Endothelial cell (in vitro differentiated cells): ENCODE data around the gene ART3. TPM values are rescaled to one million over a fixed set of nuclear protein-coding genes. Genes with fewer than 3 reads are reported as not detected.

Experiments
- DNase-seq: peaks from one replicate; pipeline ENCODE4 v3.0.0; 2021; ENCODE audit warnings: low spot score
- H3K27ac Mint-ChIP-seq: one replicate; pipeline ENCODE4 v1.8.0; 2021; ENCODE audit warnings: mixed read lengths, inconsistent platforms; ENCODE audit not compliant: unreplicated experiment
- H3K27me3 Mint-ChIP-seq: one replicate; pipeline ENCODE4 v1.8.0; 2021; ENCODE audit warnings: mild to moderate bottlenecking, moderate library complexity, mixed read lengths, inconsistent platforms; ENCODE audit not compliant: unreplicated experiment
- H3K36me3 Mint-ChIP-seq: one replicate; pipeline ENCODE4 v1.8.0; 2021; ENCODE audit warnings: mild to moderate bottlenecking, low read depth, mixed read lengths, inconsistent platforms; ENCODE audit not compliant: unreplicated experiment
- H3K4me1 Mint-ChIP-seq: one replicate; pipeline ENCODE4 v1.8.0; 2021; ENCODE audit warnings: mild to moderate bottlenecking, mixed read lengths, inconsistent platforms; ENCODE audit not compliant: unreplicated experiment
- H3K4me3 Mint-ChIP-seq: one replicate; pipeline ENCODE4 v1.8.0; 2021; ENCODE audit warnings: mild to moderate bottlenecking, mixed read lengths, inconsistent platforms; ENCODE audit not compliant: unreplicated experiment
- H3K9me3 Mint-ChIP-seq: one replicate; pipeline ENCODE4 v1.8.0; 2021; ENCODE audit warnings: mixed read lengths, inconsistent platforms; ENCODE audit not compliant: unreplicated experiment
- total RNA-seq: library from RNA; stranded (reverse); fragmentation: NEBNext Ultra II Directional; extraction: Animal tissue kit (Norgen Biotek cat#: 25700); gene quantifications from one replicate; pipeline ENCODE4 v1.2.1, GENCODE V29; 2021; ENCODE audit not compliant: unreplicated experiment
- TF ChIP-seq, protein P1 (sequence below): fragments of 200-600 bp; sonication (generic); IDR thresholded peaks from one replicate; pipeline ENCODE4 v1.5.0; 2021; ENCODE audit warnings: antibody characterized with exemption; ENCODE audit not compliant: unreplicated experiment

The ART3 gene
- total RNA-seq, 1 donor from 2014 or later = not detected

DNA sequence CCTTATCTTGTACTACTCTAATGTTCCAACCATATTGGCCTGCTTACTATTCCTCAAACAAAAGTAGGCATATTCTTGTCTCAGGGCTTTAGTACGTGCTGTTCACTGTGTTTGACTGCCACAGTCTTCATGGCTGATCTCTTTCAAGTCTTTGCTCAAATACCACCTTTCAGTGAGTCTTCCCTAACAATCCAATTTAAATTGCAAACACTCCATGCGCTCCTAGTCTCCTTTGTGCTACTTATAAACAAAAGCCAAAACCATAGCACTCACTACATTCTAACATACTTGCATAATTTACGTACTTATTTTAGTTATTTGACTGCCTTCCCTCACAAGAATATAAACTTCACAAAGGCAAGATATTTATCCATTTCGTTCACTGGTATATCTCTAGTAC lies 1.7 kb upstream of the ART3 start:
- H3K9me3 Mint-ChIP-seq = no peaks in the 10 kb centered on the region
- H3K4me1 Mint-ChIP-seq = no peaks in the 10 kb centered on the region
- no peak for DNase-seq
- no peaks in the 10 kb centered on the region for H3K27me3 Mint-ChIP-seq
- no peaks in the 10 kb centered on the region for H3K36me3 Mint-ChIP-seq
- TF ChIP-seq, protein P1, sequence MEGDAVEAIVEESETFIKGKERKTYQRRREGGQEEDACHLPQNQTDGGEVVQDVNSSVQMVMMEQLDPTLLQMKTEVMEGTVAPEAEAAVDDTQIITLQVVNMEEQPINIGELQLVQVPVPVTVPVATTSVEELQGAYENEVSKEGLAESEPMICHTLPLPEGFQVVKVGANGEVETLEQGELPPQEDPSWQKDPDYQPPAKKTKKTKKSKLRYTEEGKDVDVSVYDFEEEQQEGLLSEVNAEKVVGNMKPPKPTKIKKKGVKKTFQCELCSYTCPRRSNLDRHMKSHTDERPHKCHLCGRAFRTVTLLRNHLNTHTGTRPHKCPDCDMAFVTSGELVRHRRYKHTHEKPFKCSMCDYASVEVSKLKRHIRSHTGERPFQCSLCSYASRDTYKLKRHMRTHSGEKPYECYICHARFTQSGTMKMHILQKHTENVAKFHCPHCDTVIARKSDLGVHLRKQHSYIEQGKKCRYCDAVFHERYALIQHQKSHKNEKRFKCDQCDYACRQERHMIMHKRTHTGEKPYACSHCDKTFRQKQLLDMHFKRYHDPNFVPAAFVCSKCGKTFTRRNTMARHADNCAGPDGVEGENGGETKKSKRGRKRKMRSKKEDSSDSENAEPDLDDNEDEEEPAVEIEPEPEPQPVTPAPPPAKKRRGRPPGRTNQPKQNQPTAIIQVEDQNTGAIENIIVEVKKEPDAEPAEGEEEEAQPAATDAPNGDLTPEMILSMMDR = no peak
- H3K27ac Mint-ChIP-seq = no peak overlapping the region
- H3K4me3 Mint-ChIP-seq = no peak overlapping the region

- Mint-ChIP-seq H3K27me3 (peaks cover 1% of the 10 kb centered on the region), H3K4me1 (no peaks in the 10 kb centered on the region), H3K27ac (no peak overlapping the region), H3K9me3 (no peaks in the 10 kb centered on the region), H3K4me3 (no peak overlapping the region), H3K36me3 (no peaks in the 10 kb centered on the region)
- TF ChIP-seq, protein P1 = no peak
- DNase-seq = no peak
These were observed 588 bp downstream of the ART3 start for GRCh38 chr4:76074993-76075600.

DNA sequence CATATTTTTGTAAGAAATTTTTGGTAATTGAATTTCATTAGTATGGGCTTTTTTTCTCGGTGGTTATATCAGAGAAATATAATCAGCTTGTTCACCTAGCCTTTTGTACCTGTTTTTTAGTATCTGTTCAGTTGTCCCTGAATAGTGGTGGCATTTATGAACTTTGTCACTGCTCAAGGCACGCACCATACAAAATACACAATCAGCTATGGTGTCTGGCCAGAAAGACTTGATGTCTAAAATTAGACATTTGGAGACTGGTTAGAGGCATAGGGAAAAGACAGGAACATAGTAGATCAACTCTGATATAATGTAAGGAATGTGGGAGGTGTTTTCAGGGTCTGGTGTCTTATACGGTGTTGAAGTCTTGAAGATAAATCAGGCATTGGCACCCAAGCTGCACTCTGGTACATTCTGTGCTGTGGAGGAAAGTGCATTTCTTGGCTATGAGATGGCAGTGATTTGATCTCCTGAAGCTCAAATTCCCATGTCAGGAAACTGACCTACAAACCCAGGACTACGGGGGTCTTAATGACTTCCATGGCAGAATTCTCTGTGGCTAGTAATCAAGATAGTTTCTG lies 3.6 kb downstream of the ART3 start:
- TF ChIP-seq, protein P1 = no peak
- H3K36me3 Mint-ChIP-seq = no peaks in the 10 kb centered on the region
- no peaks in the 10 kb centered on the region for H3K9me3 Mint-ChIP-seq
- H3K4me1 Mint-ChIP-seq = no peaks in the 10 kb centered on the region
- DNase-seq = no peak
- H3K27me3 Mint-ChIP-seq = peaks cover 1% of the 10 kb centered on the region
- no peak overlapping the region for H3K27ac Mint-ChIP-seq
- no peak overlapping the region for H3K4me3 Mint-ChIP-seq

GRCh38 chr4:76083386-76083988 lies 9.0 kb downstream of the ART3 start:
- H3K4me3 Mint-ChIP-seq = no peak overlapping the region
- no peaks in the 10 kb centered on the region for H3K4me1 Mint-ChIP-seq
- peaks cover 1% of the 10 kb centered on the region for H3K27me3 Mint-ChIP-seq
- H3K36me3 Mint-ChIP-seq = no peaks in the 10 kb centered on the region
- no peaks in the 10 kb centered on the region for H3K9me3 Mint-ChIP-seq
- no peak for DNase-seq
- TF ChIP-seq, protein P1 = no peak
- H3K27ac Mint-ChIP-seq = no peak overlapping the region

GRCh38 chr4:76084542-76084941 lies 10.0 kb downstream of the ART3 start:
- H3K4me1 Mint-ChIP-seq = peaks cover 5% of the 10 kb centered on the region

More at GRCh38 chr4:76084542-76084941, 10.0 kb downstream of the ART3 start:
- no peak overlapping the region for H3K4me3 Mint-ChIP-seq
- no peaks in the 10 kb centered on the region for H3K9me3 Mint-ChIP-seq
- no peak for DNase-seq
- H3K36me3 Mint-ChIP-seq = no peaks in the 10 kb centered on the region
- TF ChIP-seq, protein P1 = no peak
- H3K27ac Mint-ChIP-seq = no peak overlapping the region
- no peaks in the 10 kb centered on the region for H3K27me3 Mint-ChIP-seq
